Panc1 (cell line): ENCODE data around the gene SH3RF2. TPM values are rescaled to one million over a fixed set of nuclear protein-coding genes. Genes with fewer than 3 reads are reported as not detected.
A peak's percentile ranks its signal among the peaks of the same experiment; 100 is the strongest.

ENCODE experiments used
- ATAC-seq: fragments of 200-7000 bp; cut with Tn5 transposase; 2 replicates; pipeline ENCODE4 v1.9.1; 2020; ENCODE audit warnings: mild to moderate bottlenecking, moderate library complexity
- BruUV-seq: library from RNA; stranded (reverse); fragments of 400-500 nt; replicated peaks from 2 replicates; lab custom pipeline; 2021; lab: Mats Ljungman, UMichigan
- CTCF ChIA-PET: fragments of 300-600 bp; sonication (Branson Sonifier 250); formaldehyde crosslinking; loops from one replicate; lab custom pipeline; 2022; ENCODE audit warnings: antibody characterized with exemption; lab: Charles Lee
- POLR2A ChIA-PET: fragments of 300-600 bp; sonication (Branson Sonifier 250); formaldehyde crosslinking; loops from one replicate; lab custom pipeline; 2022; ENCODE audit warnings: antibody characterized with exemption; lab: Charles Lee
- DNase-seq: peaks from one replicate; pipeline ENCODE4 v3.0.0-alpha.2; 2010; ENCODE audit warnings: low read depth, low spot score
- H3K27ac ChIP-seq: 2 replicates; pipeline ENCODE4 v1.5.1; 2011; ENCODE audit warnings: mild to moderate bottlenecking, low read length, inconsistent platforms
- H3K27me3 ChIP-seq: fragments of 200-500 bp; sonication (Bioruptor generic); 2 replicates; pipeline ENCODE4 v1.6.0; 2014; ENCODE audit warnings: low read length, inconsistent platforms; ENCODE audit not compliant: control insufficient read depth, insufficient read depth
- H3K36me3 ChIP-seq: fragments of 200-500 bp; sonication (Bioruptor generic); 2 replicates; pipeline ENCODE4 v1.5.1; 2014; ENCODE audit warnings: inconsistent platforms, mild to moderate bottlenecking, low read length, moderate library complexity; ENCODE audit not compliant: control insufficient read depth, insufficient read depth
- H3K4me1 ChIP-seq: 2 replicates; pipeline ENCODE4 v1.5.1; 2011; ENCODE audit warnings: inconsistent platforms, mild to moderate bottlenecking, low read length, moderate library complexity; ENCODE audit not compliant: control insufficient read depth, insufficient read depth
- H3K4me3 ChIP-seq, 2 experiments: 2 replicates each; pipeline ENCODE4 v1.5.1; 2011 to 2012; ENCODE audit warnings: low read depth in 2 of 2, low read length in 2 of 2, mild to moderate bottlenecking in 2 of 2, inconsistent platforms in 1 of 2, moderate library complexity in 1 of 2
- H3K9me3 ChIP-seq: fragments of 200-500 bp; sonication (Bioruptor generic); 2 replicates; pipeline ENCODE4 v1.5.1; 2014; ENCODE audit warnings: low read depth, mild to moderate bottlenecking, inconsistent platforms, low read length, moderate library complexity; ENCODE audit not compliant: control insufficient read depth, insufficient read depth
- CTCF ChIP-seq: fragments of 450-650 bp; IDR thresholded peaks from 2 replicates; pipeline ENCODE4 v1.5.1; 2017; ENCODE audit warnings: mild to moderate bottlenecking
- POLR2AphosphoS5 ChIP-seq: IDR thresholded peaks from 2 replicates; pipeline ENCODE4 v1.6.1; 2012; ENCODE audit warnings: mild to moderate bottlenecking, low read depth, low read length, moderate library complexity
- SIN3A ChIP-seq: IDR thresholded peaks from 2 replicates; pipeline ENCODE4 v1.6.1; 2012; ENCODE audit warnings: low read depth, mild to moderate bottlenecking, low read length, moderate library complexity, borderline replicate concordance; ENCODE audit not compliant: insufficient read depth
- TCF7L2 ChIP-seq: IDR thresholded peaks from 2 replicates; pipeline ENCODE4 v1.6.1; 2011; ENCODE audit warnings: mild to moderate bottlenecking, low read depth, low read length, inconsistent platforms
- in situ Hi-C: cut with HindIII; loops from 2 replicates; pipeline ENCODE4 v1.10.0; 2016; ENCODE audit warnings: low sequenced_read_pairs, low pct_unique_long_range_greater_than_20kb
- intact Hi-C: fragments of 100-400 bp; cut with micrococcal nuclease; formaldehyde crosslinking; loops from one replicate; pipeline ENCODE4 v1.10.0; 2022; ENCODE audit not compliant: unreplicated experiment
- total RNA-seq: library from RNA; stranded (reverse); gene quantifications from one replicate; pipeline ENCODE4 v1.2.1, GENCODE V29; 2021; ENCODE audit not compliant: unreplicated experiment
- TF ChIP-seq, protein P1 (sequence below), 2 experiments: IDR thresholded peaks; 2 replicates each; pipeline ENCODE4 v1.6.1; 2011 to 2012; ENCODE audit warnings: low read depth in 2 of 2, control low read depth in 1 of 2, low read length in 1 of 2, mild to moderate bottlenecking in 1 of 2, moderate library complexity in 1 of 2; ENCODE audit not compliant: insufficient read depth in 1 of 2

The SH3RF2 gene
- total RNA-seq, 1 experiment from 2014 or later, result 23.1 TPM

DNA sequence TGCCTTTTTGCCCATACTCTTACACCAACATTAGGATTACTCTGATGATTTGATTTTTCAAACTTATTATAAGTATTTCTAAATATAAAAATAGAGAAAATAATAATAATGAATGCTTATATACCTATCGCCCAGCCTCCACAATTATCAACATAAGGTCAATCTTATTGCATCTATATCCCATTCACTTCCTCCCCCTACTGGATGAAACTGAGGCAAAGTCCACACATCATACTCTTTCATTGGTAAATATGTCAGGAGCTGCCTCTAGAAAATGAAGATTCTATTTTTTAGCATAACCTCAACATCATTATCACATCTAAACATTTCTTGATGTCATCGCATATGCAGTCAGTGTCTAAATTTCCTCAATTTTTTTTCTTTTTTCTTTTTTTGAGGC, 44.3 kb downstream of the SH3RF2 start:
- TF ChIP-seq CTCF (peak; percentile 23; the same call in 1 of the 2 replicates), SIN3A (no peak), TCF7L2 (no peak), POLR2AphosphoS5 (no peak)
- TF ChIP-seq, protein P1, sequence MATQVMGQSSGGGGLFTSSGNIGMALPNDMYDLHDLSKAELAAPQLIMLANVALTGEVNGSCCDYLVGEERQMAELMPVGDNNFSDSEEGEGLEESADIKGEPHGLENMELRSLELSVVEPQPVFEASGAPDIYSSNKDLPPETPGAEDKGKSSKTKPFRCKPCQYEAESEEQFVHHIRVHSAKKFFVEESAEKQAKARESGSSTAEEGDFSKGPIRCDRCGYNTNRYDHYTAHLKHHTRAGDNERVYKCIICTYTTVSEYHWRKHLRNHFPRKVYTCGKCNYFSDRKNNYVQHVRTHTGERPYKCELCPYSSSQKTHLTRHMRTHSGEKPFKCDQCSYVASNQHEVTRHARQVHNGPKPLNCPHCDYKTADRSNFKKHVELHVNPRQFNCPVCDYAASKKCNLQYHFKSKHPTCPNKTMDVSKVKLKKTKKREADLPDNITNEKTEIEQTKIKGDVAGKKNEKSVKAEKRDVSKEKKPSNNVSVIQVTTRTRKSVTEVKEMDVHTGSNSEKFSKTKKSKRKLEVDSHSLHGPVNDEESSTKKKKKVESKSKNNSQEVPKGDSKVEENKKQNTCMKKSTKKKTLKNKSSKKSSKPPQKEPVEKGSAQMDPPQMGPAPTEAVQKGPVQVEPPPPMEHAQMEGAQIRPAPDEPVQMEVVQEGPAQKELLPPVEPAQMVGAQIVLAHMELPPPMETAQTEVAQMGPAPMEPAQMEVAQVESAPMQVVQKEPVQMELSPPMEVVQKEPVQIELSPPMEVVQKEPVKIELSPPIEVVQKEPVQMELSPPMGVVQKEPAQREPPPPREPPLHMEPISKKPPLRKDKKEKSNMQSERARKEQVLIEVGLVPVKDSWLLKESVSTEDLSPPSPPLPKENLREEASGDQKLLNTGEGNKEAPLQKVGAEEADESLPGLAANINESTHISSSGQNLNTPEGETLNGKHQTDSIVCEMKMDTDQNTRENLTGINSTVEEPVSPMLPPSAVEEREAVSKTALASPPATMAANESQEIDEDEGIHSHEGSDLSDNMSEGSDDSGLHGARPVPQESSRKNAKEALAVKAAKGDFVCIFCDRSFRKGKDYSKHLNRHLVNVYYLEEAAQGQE (IDR thresholded peaks at IDR 0.05; ENCODE audit: insufficient read depth in 1 of 2, low read depth in 2 of 2, low read length in 1 of 2), result no peak
- no peak overlapping the region for H3K4me3 ChIP-seq
- ATAC-seq (no peak), DNase-seq (no peak)
- ChIA-PET POLR2A (no interaction called here), CTCF (no interaction called here)
- intact Hi-C loops, result no loop called here
- H3K4me1 ChIP-seq, result peaks cover 62% of the 10 kb centered on the region
- in situ Hi-C loops, result no loop called here
- no peaks in the 10 kb centered on the region for H3K9me3 ChIP-seq
- H3K27me3 ChIP-seq, result no peaks in the 10 kb centered on the region
- BruUV-seq, result no TSS peak
- peak overlapping the region; percentile 57 for H3K27ac ChIP-seq
- H3K36me3 ChIP-seq, result peaks cover 2% of the 10 kb centered on the region; the same call in 1 of the 2 replicates

DNA sequence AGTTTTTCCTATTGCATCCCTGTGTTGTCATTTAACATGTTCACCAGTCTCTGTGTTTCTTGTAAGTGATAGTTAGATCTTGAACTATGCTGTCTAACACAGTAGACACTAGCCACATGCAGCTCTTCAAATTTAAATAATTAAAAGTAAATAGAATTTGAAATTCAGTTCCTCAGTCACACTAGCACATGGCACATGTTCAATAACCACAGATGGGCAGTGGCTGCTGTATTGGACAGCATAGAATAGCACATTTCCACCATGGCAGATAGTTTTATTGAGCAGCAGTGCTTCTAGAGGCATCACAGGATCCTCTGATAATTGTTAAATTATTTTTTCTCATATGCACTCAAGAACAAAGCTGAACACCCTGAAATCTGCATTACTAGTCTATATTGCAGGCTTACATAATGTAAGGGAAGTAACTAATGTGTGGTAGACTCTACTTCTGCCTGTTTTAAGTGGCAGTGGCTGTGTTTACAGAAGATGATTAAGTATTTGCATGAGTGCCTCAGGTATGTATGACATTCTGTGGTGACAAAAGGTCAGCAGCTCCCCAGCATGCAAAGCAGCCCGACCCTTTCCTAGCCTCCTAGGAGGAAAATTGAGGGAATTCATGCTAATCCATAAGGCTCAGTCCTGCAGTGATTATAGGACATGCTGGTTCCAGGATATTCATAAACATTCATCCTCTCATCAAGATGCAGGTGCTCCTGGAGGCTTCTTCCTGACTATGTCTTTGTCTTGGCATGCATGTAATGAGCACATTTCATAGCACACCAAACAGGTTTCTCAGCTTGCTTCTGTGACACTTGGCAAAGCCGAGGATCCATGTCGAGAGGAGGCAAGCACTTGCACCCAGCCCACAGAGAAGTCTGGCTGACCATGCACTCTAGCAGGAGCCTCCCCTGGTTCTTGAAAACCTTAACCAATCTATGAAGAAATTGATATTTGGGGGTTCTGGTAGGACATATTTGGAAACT, 45.5 kb downstream of the SH3RF2 start:
- H3K36me3 ChIP-seq, result peaks cover 2% of the 10 kb centered on the region; the same call in 1 of the 2 replicates
- intact Hi-C loops, result no loop called here
- in situ Hi-C loops, result no loop called here
- H3K9me3 ChIP-seq, result no peaks in the 10 kb centered on the region
- ChIA-PET POLR2A (no interaction called here), CTCF (no interaction called here)
- no peaks in the 10 kb centered on the region for H3K27me3 ChIP-seq
- peaks cover 50% of the 10 kb centered on the region for H3K4me1 ChIP-seq
- ATAC-seq (peak; percentile 81), DNase-seq (no peak)
- peak overlapping the region; percentile 67 for H3K27ac ChIP-seq
- TF ChIP-seq SIN3A (no peak), TCF7L2 (no peak), CTCF (no peak), POLR2AphosphoS5 (no peak)
- TF ChIP-seq, protein P1 (IDR thresholded peaks at IDR 0.05; ENCODE audit: insufficient read depth in 1 of 2, low read depth in 2 of 2, low read length in 1 of 2), result no peak
- no peak overlapping the region for H3K4me3 ChIP-seq
- BruUV-seq, result no TSS peak
